ENCODE data around the gene CCM2.
"Not testable (repeated sequence)": the region's sequence is repeated elsewhere in the genome, so short reads cannot be mapped to it uniquely, and the experiment has no call there.

CCM2 gene

GRCh38 chr7:44983742-44984477 lies 16.1 kb upstream of the CCM2 start:
- DNase-seq = no peak

GRCh38 chr7:44984478-44984758 lies 15.6 kb upstream of the CCM2 start:
- no peak for DNase-seq

GRCh38 chr7:44985033-44985695 lies 14.8 kb upstream of the CCM2 start:
- no peak for DNase-seq

GRCh38 chr7:44985900-44986217 lies 14.1 kb upstream of the CCM2 start:
- peak; percentile 46 for DNase-seq

GRCh38 chr7:44986218-44987053 lies 13.6 kb upstream of the CCM2 start:
- peak; percentile 78 for DNase-seq

- no peak for DNase-seq
Observed at GRCh38 chr7:44987457-44987856, 12.5 kb upstream of the CCM2 start.

GRCh38 chr7:44987996-44988395 lies 12.0 kb upstream of the CCM2 start:
- DNase-seq = no peak

- no peak for DNase-seq
Observed at GRCh38 chr7:44988701-44989100, 11.3 kb upstream of the CCM2 start.

GRCh38 chr7:44989132-44989531 lies 10.9 kb upstream of the CCM2 start:
- no peak for DNase-seq

GRCh38 chr7:44990109-44991023 lies 9.6 kb upstream of the CCM2 start:
- DNase-seq = no peak

GRCh38 chr7:44992004-44992795 lies 7.8 kb upstream of the CCM2 start:
- DNase-seq = not testable (repeated sequence)

- no peak for DNase-seq
Observed at GRCh38 chr7:44994877-44995554, 5.0 kb upstream of the CCM2 start.

GRCh38 chr7:44995555-44996493 lies 4.2 kb upstream of the CCM2 start:
- DNase-seq = no peak

GRCh38 chr7:44998153-44998871 lies 1.7 kb upstream of the CCM2 start:
- no peak for DNase-seq

- DNase-seq = peak; percentile 94
Observed at GRCh38 chr7:44999245-45000092, 532 bp upstream of the CCM2 start.

- peak; percentile 5 for DNase-seq
Observed at GRCh38 chr7:45001138-45001694, 1.2 kb downstream of the CCM2 start.

GRCh38 chr7:45001826-45002225 lies 1.8 kb downstream of the CCM2 start:
- no peak for DNase-seq

- DNase-seq = no peak
Observed at GRCh38 chr7:45003789-45004188, 3.8 kb downstream of the CCM2 start.
